ENCODE data around the gene DMBT1.
"Not testable (repeated sequence)": the region's sequence is repeated elsewhere in the genome, so short reads cannot be mapped to it uniquely, and the experiment has no call there.

Gene DMBT1

DNA sequence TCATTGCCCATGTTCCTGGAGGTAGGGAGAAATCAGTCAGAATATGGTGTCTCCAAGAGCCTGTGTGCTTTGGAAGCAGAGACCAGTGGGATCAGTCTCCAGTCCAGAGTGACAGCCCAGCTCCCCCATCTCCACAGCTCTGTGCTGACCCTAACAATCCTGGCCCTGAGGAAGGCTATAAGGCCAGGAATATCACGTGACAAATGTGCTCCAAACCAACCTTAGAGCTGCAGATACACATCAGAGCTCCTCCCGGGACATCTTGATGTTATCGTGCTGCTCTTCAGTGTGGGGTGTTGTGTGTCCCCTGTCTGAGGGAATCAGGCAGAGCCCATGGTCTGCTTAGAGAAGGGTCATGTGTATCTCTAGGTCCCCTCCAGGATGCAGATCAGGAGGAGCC lies 15.2 kb downstream of the DMBT1 start:
- POLR2A ChIA-PET: no interaction called here
- H3K4me3 ChIP-seq (ENCODE audit: control insufficient read depth in 1 of 7, extremely low read depth in 1 of 7, insufficient read depth in 4 of 7, low read depth in 2 of 7, low read length in 6 of 7): no peak overlapping the region
- DNase-seq: no peak
- peaks cover 0 to 14% (median 0%) of the 10 kb centered on the region in 5 experiments for H3K9me3 ChIP-seq (ENCODE audit: control extremely low read depth in 1 of 5, control insufficient read depth in 4 of 5, insufficient read depth in 2 of 5, low read depth in 1 of 5, low read length in 4 of 5)
- H3K36me3 ChIP-seq (ENCODE audit: control insufficient read depth in 4 of 4, insufficient read depth in 4 of 4, low read length in 3 of 4): no peaks in the 10 kb centered on the region
- H3K27me3 ChIP-seq (replicated peaks in 2 of 5; ENCODE audit: control insufficient read depth in 4 of 5, insufficient read depth in 5 of 5, low read length in 4 of 5): peaks cover 0 to 19% (median 0%) of the 10 kb centered on the region in 5 experiments
- CTCF ChIA-PET: no interaction called here
- H3K27ac ChIP-seq (ENCODE audit: insufficient read depth in 1 of 2, low read depth in 1 of 2, low read length in 2 of 2, poor library complexity in 1 of 2, severe bottlenecking in 2 of 2): no peak overlapping the region
- no peaks in the 10 kb centered on the region for H3K4me1 ChIP-seq (ENCODE audit: control extremely low read depth in 1 of 4, control insufficient read depth in 4 of 4, insufficient read depth in 4 of 4, low read length in 3 of 4)
- WGBS (ENCODE audit: insufficient coverage): 0% methylated on average over 1 of the region's 3 CpGs

DNA sequence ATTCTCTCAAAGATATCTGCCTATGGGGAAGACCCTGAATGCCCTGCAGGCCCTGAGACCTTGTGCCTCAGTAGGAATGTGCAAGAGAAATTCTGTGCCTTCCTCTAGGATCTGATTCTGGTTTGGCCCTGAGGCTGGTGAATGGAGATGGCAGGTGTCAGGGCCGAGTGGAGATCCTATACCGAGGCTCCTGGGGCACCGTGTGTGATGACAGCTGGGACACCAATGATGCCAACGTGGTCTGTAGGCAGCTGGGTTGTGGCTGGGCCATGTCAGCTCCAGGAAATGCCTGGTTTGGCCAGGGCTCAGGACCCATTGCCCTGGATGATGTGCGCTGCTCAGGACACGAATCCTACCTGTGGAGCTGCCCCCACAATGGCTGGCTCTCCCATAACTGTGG lies 15.7 kb downstream of the DMBT1 start:
- ChIA-PET POLR2A (no interaction called here), CTCF (no interaction called here)
- no peak for DNase-seq
- H3K9me3 ChIP-seq (ENCODE audit: control extremely low read depth in 1 of 5, control insufficient read depth in 4 of 5, insufficient read depth in 2 of 5, low read depth in 1 of 5, low read length in 4 of 5): peaks cover 0 to 14% (median 0%) of the 10 kb centered on the region in 5 experiments
- WGBS (ENCODE audit: insufficient coverage): 85% methylated on average over 4 of the region's 6 CpGs
- no peak overlapping the region for H3K27ac ChIP-seq (ENCODE audit: insufficient read depth in 1 of 2, low read depth in 1 of 2, low read length in 2 of 2, poor library complexity in 1 of 2, severe bottlenecking in 2 of 2)
- no peak overlapping the region for H3K4me3 ChIP-seq (ENCODE audit: control insufficient read depth in 1 of 7, extremely low read depth in 1 of 7, insufficient read depth in 4 of 7, low read depth in 2 of 7, low read length in 6 of 7)
- no peaks in the 10 kb centered on the region for H3K4me1 ChIP-seq (ENCODE audit: control extremely low read depth in 1 of 4, control insufficient read depth in 4 of 4, insufficient read depth in 4 of 4, low read length in 3 of 4)
- H3K27me3 ChIP-seq (replicated peaks in 2 of 5; ENCODE audit: control insufficient read depth in 4 of 5, insufficient read depth in 5 of 5, low read length in 4 of 5): peaks cover 0 to 17% (median 0%) of the 10 kb centered on the region in 5 experiments
- H3K36me3 ChIP-seq (ENCODE audit: control insufficient read depth in 4 of 4, insufficient read depth in 4 of 4, low read length in 3 of 4): no peaks in the 10 kb centered on the region

DNA sequence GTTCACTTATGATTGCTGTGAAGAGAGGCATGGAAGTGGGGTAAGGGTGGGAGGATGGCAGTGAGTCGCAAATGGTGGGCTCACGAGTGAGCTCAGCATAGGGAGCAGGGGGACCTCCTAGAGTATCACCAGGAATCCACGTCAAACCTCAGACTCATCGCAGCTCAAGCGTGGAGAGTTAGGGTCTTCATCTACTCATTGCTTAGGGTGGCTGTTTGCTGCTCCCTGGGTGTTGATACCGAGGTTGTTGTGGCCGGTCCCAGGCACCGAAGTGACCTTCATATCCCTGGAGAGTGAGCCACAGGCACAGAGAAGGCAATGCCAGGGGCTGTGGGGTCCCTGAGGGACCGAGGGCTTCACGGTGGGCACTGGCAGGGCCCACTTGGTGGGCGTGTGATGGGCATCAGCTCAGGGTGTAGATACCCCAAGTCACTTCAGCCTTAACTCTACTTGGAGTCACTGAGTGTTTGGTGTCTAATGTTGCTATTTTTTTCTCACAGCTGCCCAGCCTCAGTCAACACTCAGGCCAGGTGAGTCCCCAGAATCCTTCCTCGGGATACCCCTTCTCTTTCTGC lies 16.8 kb downstream of the DMBT1 start:
- no peak for DNase-seq
- peaks cover 0 to 14% (median 0%) of the 10 kb centered on the region in 5 experiments for H3K9me3 ChIP-seq (ENCODE audit: control extremely low read depth in 1 of 5, control insufficient read depth in 4 of 5, insufficient read depth in 2 of 5, low read depth in 1 of 5, low read length in 4 of 5)
- H3K27ac ChIP-seq (ENCODE audit: insufficient read depth in 1 of 2, low read depth in 1 of 2, low read length in 2 of 2, poor library complexity in 1 of 2, severe bottlenecking in 2 of 2): no peak overlapping the region
- WGBS (ENCODE audit: insufficient coverage): 88% methylated on average over 12 of the region's 12 CpGs
- no peaks in the 10 kb centered on the region for H3K4me1 ChIP-seq (ENCODE audit: control extremely low read depth in 1 of 4, control insufficient read depth in 4 of 4, insufficient read depth in 4 of 4, low read length in 3 of 4)
- CTCF ChIA-PET: no interaction called here
- H3K27me3 ChIP-seq (replicated peaks in 2 of 5; ENCODE audit: control insufficient read depth in 4 of 5, insufficient read depth in 5 of 5, low read length in 4 of 5): peaks cover 0 to 12% (median 0%) of the 10 kb centered on the region in 5 experiments
- H3K36me3 ChIP-seq (ENCODE audit: control insufficient read depth in 4 of 4, insufficient read depth in 4 of 4, low read length in 3 of 4): no peaks in the 10 kb centered on the region
- POLR2A ChIA-PET: no interaction called here
- no peak overlapping the region for H3K4me3 ChIP-seq (ENCODE audit: control insufficient read depth in 1 of 7, extremely low read depth in 1 of 7, insufficient read depth in 4 of 7, low read depth in 2 of 7, low read length in 6 of 7)

DNA sequence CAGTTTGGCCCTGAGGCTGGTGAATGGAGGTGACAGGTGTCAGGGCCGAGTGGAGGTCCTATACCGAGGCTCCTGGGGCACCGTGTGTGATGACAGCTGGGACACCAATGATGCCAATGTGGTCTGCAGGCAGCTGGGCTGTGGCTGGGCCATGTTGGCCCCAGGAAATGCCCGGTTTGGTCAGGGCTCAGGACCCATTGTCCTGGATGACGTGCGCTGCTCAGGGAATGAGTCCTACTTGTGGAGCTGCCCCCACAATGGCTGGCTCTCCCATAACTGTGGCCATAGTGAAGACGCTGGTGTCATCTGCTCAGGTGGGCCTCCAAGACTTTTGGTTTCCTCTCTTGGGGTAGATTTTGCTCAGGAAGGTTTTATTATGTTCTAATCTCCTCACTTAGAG lies 25.5 kb downstream of the DMBT1 start:
- H3K4me1 ChIP-seq (ENCODE audit: control extremely low read depth in 1 of 4, control insufficient read depth in 4 of 4, insufficient read depth in 4 of 4, low read length in 3 of 4); H3K36me3 ChIP-seq (ENCODE audit: control insufficient read depth in 4 of 4, insufficient read depth in 4 of 4, low read length in 3 of 4); POLR2A ChIA-PET; DNase-seq; CTCF ChIA-PET; H3K27ac ChIP-seq (ENCODE audit: insufficient read depth in 1 of 2, low read depth in 1 of 2, low read length in 2 of 2, poor library complexity in 1 of 2, severe bottlenecking in 2 of 2); H3K4me3 ChIP-seq (ENCODE audit: control insufficient read depth in 1 of 7, extremely low read depth in 1 of 7, insufficient read depth in 4 of 7, low read depth in 2 of 7, low read length in 6 of 7); H3K27me3 ChIP-seq (replicated peaks in 2 of 5; ENCODE audit: control insufficient read depth in 4 of 5, insufficient read depth in 5 of 5, low read length in 4 of 5); H3K9me3 ChIP-seq (ENCODE audit: control extremely low read depth in 1 of 5, control insufficient read depth in 4 of 5, insufficient read depth in 2 of 5, low read depth in 1 of 5, low read length in 4 of 5): not testable (repeated sequence)
- WGBS (ENCODE audit: insufficient coverage): 100% methylated on average over 3 of the region's 7 CpGs

DNA sequence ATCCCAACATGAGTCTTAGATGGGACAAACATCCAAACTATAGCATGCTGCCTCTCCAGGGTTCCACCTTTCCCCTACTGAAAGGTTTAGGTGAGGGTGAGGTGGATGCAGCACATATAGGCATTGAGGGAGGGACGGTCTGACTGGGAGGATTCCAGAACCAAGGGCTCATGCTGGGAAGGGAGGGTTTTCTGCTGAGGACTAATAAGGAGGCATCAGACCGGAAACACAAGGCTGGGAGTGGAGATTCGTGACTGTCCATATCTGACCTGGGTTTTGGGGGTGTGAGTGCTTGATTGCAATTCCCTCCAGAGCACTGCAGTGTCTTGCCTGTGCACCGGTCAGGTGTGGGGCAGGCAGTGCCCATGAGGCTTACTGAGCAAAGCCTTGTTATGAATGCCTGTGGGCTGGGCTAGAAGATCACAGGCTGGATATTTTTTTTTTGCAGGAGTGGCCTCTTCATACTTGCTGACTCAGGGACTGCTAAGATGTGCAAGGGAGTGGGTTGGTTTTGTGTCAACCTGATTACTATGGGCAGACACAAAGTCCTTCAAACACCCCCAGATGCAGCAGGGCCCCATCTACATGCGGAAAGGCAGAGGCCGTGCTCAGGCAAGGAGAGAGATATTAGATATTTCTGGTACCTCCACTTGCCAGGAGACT lies 26.7 kb downstream of the DMBT1 start:
- Histone ChIP-seq H3K36me3 (ENCODE audit: control insufficient read depth in 4 of 4, insufficient read depth in 4 of 4, low read length in 3 of 4) (no peaks in the 10 kb centered on the region), H3K27me3 (replicated peaks in 2 of 5; ENCODE audit: control insufficient read depth in 4 of 5, insufficient read depth in 5 of 5, low read length in 4 of 5) (peaks cover 0 to 2% (median 0%) of the 10 kb centered on the region in 5 experiments), H3K4me1 (ENCODE audit: control extremely low read depth in 1 of 4, control insufficient read depth in 4 of 4, insufficient read depth in 4 of 4, low read length in 3 of 4) (no peaks in the 10 kb centered on the region), H3K9me3 (ENCODE audit: control extremely low read depth in 1 of 5, control insufficient read depth in 4 of 5, insufficient read depth in 2 of 5, low read depth in 1 of 5, low read length in 4 of 5) (no peaks in the 10 kb centered on the region), H3K27ac (ENCODE audit: insufficient read depth in 1 of 2, low read depth in 1 of 2, low read length in 2 of 2, poor library complexity in 1 of 2, severe bottlenecking in 2 of 2) (no peak overlapping the region), H3K4me3 (ENCODE audit: control insufficient read depth in 1 of 7, extremely low read depth in 1 of 7, insufficient read depth in 4 of 7, low read depth in 2 of 7, low read length in 6 of 7) (no peak overlapping the region)
- WGBS (ENCODE audit: insufficient coverage): 88% methylated on average over 5 of the region's 6 CpGs
- ChIA-PET POLR2A (no interaction called here), CTCF (no interaction called here)
- DNase-seq: no peak

DNA sequence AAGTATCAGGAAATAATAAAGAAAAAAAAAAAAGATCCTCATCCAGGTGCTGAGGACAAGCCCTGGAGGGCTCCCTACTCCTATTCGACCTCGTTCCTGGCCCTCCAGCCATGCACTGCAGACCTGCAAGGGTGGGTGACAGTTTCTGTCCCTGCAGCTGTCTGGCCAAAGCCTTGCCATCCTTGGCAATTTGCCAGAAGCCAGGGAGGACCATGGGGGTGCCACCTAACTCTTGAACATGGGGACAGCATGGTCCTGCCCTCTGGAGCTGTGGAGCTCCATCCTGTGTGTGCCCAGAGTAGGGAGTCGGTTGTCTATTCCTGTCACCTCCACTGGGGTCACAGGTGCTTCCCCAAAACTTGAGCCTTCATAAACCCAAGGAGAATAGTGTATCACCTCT lies 27.8 kb downstream of the DMBT1 start:
- Histone ChIP-seq H3K27me3 (replicated peaks in 2 of 5; ENCODE audit: control insufficient read depth in 4 of 5, insufficient read depth in 5 of 5, low read length in 4 of 5) (peaks cover 0 to 2% (median 0%) of the 10 kb centered on the region in 5 experiments), H3K9me3 (ENCODE audit: control extremely low read depth in 1 of 5, control insufficient read depth in 4 of 5, insufficient read depth in 2 of 5, low read depth in 1 of 5, low read length in 4 of 5) (no peaks in the 10 kb centered on the region), H3K4me3 (ENCODE audit: control insufficient read depth in 1 of 7, extremely low read depth in 1 of 7, insufficient read depth in 4 of 7, low read depth in 2 of 7, low read length in 6 of 7) (no peak overlapping the region), H3K36me3 (ENCODE audit: control insufficient read depth in 4 of 4, insufficient read depth in 4 of 4, low read length in 3 of 4) (no peaks in the 10 kb centered on the region), H3K4me1 (ENCODE audit: control extremely low read depth in 1 of 4, control insufficient read depth in 4 of 4, insufficient read depth in 4 of 4, low read length in 3 of 4) (no peaks in the 10 kb centered on the region), H3K27ac (ENCODE audit: insufficient read depth in 1 of 2, low read depth in 1 of 2, low read length in 2 of 2, poor library complexity in 1 of 2, severe bottlenecking in 2 of 2) (no peak overlapping the region)
- ChIA-PET POLR2A (no interaction called here), CTCF (no interaction called here)
- DNase-seq: no peak
- 96% methylated on average over 3 of the region's 3 CpGs for WGBS (ENCODE audit: insufficient coverage)

DNA sequence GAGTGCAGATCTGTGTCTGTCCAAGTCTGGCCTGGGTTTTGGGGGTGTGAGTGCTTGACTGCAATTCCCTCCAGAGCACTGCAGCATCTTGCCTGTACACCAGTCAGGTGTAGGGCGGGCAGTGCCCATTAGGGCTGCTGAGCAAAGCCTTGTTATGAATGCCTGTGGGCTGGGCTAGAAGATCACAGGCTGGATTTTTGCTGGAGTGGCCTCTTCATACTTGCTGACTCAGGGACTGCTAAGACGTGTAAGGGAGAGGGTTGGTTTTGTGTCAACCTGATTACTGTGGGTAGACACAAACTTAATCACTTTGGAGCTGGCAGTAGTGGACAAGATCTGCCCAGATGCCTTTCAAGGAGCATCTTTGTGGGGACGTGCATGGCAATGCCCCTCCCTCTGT lies 29.6 kb downstream of the DMBT1 start:
- Histone ChIP-seq H3K27me3 (replicated peaks in 2 of 5; ENCODE audit: control insufficient read depth in 4 of 5, insufficient read depth in 5 of 5, low read length in 4 of 5) (peaks cover 0 to 2% (median 0%) of the 10 kb centered on the region in 5 experiments), H3K36me3 (ENCODE audit: control insufficient read depth in 4 of 4, insufficient read depth in 4 of 4, low read length in 3 of 4) (no peaks in the 10 kb centered on the region), H3K9me3 (ENCODE audit: control extremely low read depth in 1 of 5, control insufficient read depth in 4 of 5, insufficient read depth in 2 of 5, low read depth in 1 of 5, low read length in 4 of 5) (no peaks in the 10 kb centered on the region), H3K27ac (ENCODE audit: insufficient read depth in 1 of 2, low read depth in 1 of 2, low read length in 2 of 2, poor library complexity in 1 of 2, severe bottlenecking in 2 of 2) (no peak overlapping the region), H3K4me1 (ENCODE audit: control extremely low read depth in 1 of 4, control insufficient read depth in 4 of 4, insufficient read depth in 4 of 4, low read length in 3 of 4) (no peaks in the 10 kb centered on the region), H3K4me3 (ENCODE audit: control insufficient read depth in 1 of 7, extremely low read depth in 1 of 7, insufficient read depth in 4 of 7, low read depth in 2 of 7, low read length in 6 of 7) (no peak overlapping the region)
- 88% methylated on average over 3 of the region's 3 CpGs for WGBS (ENCODE audit: insufficient coverage)
- POLR2A ChIA-PET: no interaction called here
- CTCF ChIA-PET: no interaction called here
- no peak for DNase-seq

All from common myeloid progenitor, CD34-positive (primary cell).